HepG2 (cell line): Measurements from ENCODE around the gene FAM3B.

Experiments used
- CCDC6 ChIP-seq: sonication (generic); formaldehyde crosslinking; IDR thresholded peaks from 2 replicates; pipeline ENCODE4 v1.8.1; 2022; ENCODE audit warnings: mild to moderate bottlenecking, missing genetic modification reagents, moderate library complexity
- MTA3 ChIP-seq: sonication (generic); formaldehyde crosslinking; IDR thresholded peaks from 2 replicates; pipeline ENCODE4 v1.4.0; 2020; ENCODE audit warnings: missing genetic modification reagents
- NFYB ChIP-seq: sonication (generic); formaldehyde crosslinking; IDR thresholded peaks from 2 replicates; pipeline ENCODE4 v1.4.0; 2020; ENCODE audit warnings: missing genetic modification reagents
- SYNCRIP ChIP-seq: fragments of 200-400 bp; formaldehyde crosslinking; IDR thresholded peaks from 2 replicates; pipeline ENCODE4 v1.6.1; 2018; ENCODE audit warnings: mild to moderate bottlenecking, low read depth, low read length; ENCODE audit not compliant: insufficient read depth
- TF ChIP-seq, protein P1 (sequence below): IDR thresholded peaks from 2 replicates; pipeline ENCODE4 v1.6.1; 2016; ENCODE audit warnings: low read depth, borderline replicate concordance
- TF ChIP-seq, protein P2 (sequence below): sonication (generic); formaldehyde crosslinking; IDR thresholded peaks from 2 replicates; pipeline ENCODE4 v1.4.0; 2020; ENCODE audit warnings: mild to moderate bottlenecking, missing genetic modification reagents
- TF ChIP-seq, protein P3 (sequence below): sonication (generic); formaldehyde crosslinking; IDR thresholded peaks from 2 replicates; pipeline ENCODE4 v1.9.0; 2021; ENCODE audit warnings: missing genetic modification reagents, borderline replicate concordance

DNA sequence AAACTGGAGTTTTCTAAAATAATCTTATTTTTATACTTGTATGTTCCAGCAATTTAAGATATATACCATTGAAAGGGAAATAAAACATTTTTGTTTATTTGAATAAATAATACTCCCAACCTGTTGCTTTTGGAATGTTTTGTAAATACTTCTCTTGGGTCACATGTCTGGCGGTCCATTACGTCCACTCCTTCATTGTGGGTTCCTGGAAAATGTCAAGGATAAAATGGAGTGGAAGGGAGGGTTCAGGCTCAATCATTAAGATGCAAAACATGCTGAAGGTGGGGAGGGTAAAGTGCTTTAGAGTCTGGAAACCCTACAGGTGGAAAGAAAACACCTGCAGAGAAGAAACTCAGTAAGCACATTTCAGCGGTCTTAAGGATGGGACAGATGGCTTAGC lies 34.2 kb upstream of the FAM3B start:
- TF ChIP-seq NFYB (CRISPR knock-in tag) (no peak), MTA3 (CRISPR knock-in tag) (no peak), SYNCRIP (no peak), CCDC6 (CRISPR knock-in tag) (no peak)
- TF ChIP-seq, protein P1, sequence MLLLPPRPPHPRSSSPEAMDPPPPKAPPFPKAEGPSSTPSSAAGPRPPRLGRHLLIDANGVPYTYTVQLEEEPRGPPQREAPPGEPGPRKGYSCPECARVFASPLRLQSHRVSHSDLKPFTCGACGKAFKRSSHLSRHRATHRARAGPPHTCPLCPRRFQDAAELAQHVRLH (CRISPR knock-in tag), result no peak
- TF ChIP-seq, protein P2, sequence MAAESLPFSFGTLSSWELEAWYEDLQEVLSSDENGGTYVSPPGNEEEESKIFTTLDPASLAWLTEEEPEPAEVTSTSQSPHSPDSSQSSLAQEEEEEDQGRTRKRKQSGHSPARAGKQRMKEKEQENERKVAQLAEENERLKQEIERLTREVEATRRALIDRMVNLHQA (CRISPR knock-in tag), result no peak
- TF ChIP-seq, protein P3, sequence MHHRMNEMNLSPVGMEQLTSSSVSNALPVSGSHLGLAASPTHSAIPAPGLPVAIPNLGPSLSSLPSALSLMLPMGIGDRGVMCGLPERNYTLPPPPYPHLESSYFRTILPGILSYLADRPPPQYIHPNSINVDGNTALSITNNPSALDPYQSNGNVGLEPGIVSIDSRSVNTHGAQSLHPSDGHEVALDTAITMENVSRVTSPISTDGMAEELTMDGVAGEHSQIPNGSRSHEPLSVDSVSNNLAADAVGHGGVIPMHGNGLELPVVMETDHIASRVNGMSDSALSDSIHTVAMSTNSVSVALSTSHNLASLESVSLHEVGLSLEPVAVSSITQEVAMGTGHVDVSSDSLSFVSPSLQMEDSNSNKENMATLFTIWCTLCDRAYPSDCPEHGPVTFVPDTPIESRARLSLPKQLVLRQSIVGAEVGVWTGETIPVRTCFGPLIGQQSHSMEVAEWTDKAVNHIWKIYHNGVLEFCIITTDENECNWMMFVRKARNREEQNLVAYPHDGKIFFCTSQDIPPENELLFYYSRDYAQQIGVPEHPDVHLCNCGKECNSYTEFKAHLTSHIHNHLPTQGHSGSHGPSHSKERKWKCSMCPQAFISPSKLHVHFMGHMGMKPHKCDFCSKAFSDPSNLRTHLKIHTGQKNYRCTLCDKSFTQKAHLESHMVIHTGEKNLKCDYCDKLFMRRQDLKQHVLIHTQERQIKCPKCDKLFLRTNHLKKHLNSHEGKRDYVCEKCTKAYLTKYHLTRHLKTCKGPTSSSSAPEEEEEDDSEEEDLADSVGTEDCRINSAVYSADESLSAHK (CRISPR knock-in tag), result no peak
